ENCODE results near the gene SLC2A1.

DNA sequence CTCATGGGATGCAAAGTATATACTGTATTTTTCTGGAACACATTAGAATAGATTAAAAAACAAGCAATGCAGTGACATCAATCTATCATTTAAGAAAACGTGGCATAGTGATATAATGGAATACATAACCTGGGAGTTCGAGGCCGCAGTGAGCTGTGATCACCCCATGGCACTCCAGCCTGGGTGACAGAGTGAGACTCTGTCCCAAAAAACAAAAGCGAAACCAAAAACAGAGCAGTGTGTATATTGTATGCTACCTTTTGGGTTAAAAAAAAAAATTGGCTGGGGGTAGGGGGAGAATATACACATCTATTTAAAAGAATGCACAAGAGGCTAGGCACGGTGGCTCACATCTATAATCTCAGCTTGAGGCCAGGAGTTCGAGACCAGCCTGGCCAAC lies 13.5 kb downstream of the SLC2A1 start:
- TF ChIP-seq, protein P1, sequence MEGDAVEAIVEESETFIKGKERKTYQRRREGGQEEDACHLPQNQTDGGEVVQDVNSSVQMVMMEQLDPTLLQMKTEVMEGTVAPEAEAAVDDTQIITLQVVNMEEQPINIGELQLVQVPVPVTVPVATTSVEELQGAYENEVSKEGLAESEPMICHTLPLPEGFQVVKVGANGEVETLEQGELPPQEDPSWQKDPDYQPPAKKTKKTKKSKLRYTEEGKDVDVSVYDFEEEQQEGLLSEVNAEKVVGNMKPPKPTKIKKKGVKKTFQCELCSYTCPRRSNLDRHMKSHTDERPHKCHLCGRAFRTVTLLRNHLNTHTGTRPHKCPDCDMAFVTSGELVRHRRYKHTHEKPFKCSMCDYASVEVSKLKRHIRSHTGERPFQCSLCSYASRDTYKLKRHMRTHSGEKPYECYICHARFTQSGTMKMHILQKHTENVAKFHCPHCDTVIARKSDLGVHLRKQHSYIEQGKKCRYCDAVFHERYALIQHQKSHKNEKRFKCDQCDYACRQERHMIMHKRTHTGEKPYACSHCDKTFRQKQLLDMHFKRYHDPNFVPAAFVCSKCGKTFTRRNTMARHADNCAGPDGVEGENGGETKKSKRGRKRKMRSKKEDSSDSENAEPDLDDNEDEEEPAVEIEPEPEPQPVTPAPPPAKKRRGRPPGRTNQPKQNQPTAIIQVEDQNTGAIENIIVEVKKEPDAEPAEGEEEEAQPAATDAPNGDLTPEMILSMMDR (IDR thresholded peaks at IDR 0.05 in 8 of 11, conservative IDR thresholded peaks at IDR 0.05 in 3 of 11) = no peak
- no peak for TF ChIP-seq POLR2AphosphoS5 (IDR thresholded peaks at IDR 0.05)
